ENCODE data around the gene PALS1.

DNA sequence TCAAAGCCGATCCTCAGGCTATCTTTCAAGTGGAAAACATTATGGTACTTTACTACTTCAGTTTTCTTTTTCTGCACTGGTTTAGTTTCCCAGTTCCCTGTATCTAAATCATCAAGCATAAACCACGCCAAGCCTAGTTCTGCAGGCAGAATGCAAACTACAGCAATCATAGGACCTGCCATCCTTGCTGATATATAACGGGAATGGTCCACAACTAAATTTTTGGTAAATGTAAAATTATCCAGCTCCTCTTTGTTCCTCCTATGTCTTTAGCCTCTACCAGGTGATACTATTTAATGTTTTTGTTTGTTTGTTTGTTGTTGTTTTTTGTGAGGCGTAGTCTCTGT, 19.3 kb upstream of the PALS1 start:
- TF ChIP-seq POLR2A (IDR thresholded peaks at IDR 0.05; ENCODE audit: low read length): no peak
- no peak for TF ChIP-seq GATA1 (IDR thresholded peaks at IDR 0.05; ENCODE audit: low read depth, low read length)
